GM13976 (cell line): ENCODE data around the gene H2BK1.

ENCODE experiments used
- DNase-seq: peaks from one replicate; pipeline ENCODE4 v3.0.0; 2012; ENCODE audit warnings: low spot score
- CTCF ChIP-seq: IDR thresholded peaks from 2 replicates; pipeline ENCODE4 v1.5.1; 2012; ENCODE audit warnings: borderline replicate concordance, mild to moderate bottlenecking; ENCODE audit not compliant: insufficient read depth; ENCODE audit errors: extremely low read depth, missing control alignments, control extremely low read depth
- in situ Hi-C: fragments of 300-500 bp; cut with MboI; formaldehyde crosslinking; loops from one replicate; pipeline ENCODE4 v1.12.0; 2022; ENCODE audit warnings: low sequenced_read_pairs, mixed read lengths, inconsistent platforms; ENCODE audit not compliant: unreplicated experiment

H2BK1 gene

GRCh38 chr7:151201344-151201743 is 8.9 kb downstream of the H2BK1 start:
- no peak for DNase-seq
- TF ChIP-seq CTCF = no peak
- in situ Hi-C loops = no loop called here

DNA sequence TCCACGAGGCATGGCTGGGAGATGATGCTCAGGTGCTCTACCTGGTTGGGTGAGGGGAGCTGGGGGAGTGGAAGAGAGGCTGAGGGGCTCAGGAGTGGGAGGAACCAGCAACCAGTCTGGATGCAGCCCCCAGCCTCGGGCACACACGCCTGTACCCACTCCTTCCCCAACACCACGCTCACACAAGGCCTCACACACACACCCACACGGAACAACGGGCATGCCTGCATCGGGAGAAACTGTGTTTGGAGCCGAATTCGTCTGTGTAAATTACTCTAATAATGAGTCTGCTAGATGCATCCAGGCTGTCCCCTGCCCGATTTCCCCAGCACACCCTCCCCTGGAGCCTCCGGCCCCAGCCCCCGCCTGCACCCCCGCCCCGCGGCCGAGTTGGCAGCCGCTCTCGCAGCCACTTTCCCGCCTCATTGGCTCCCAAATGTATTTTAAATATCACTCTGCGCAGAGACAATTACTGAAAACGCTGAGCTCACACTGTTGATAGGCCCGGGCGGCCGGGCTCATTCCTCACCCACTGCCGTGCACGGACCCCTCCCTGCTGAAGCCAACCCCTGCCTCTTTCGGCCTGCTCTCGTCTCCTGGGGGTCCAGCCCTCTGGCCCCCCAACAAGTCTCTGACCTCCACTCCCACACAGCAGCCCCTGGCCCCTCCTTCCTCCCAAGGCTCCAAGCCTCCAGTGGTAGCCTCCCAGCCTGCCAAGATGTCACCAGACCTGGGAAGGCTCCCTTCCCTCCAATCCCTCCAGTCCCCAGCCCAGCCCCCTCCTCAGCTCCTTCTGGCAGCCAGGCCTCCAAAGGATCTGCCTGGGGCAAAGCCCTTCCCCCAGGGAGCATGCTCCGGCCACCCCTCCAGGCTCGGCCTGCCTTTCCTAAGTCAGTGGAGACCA is 11.1 kb downstream of the H2BK1 start:
- no peak for TF ChIP-seq CTCF
- in situ Hi-C loops = no loop called here
- DNase-seq = no peak

- in situ Hi-C loops = no loop called here
- no peak for TF ChIP-seq CTCF
- no peak for DNase-seq
Observed at GRCh38 chr7:151197932-151198331, 12.4 kb downstream of the H2BK1 start.

- in situ Hi-C loops = no loop called here
- no peak for DNase-seq
- TF ChIP-seq CTCF = no peak
Observed at GRCh38 chr7:151195616-151196450, 14.5 kb downstream of the H2BK1 start.

- no peak for DNase-seq
- no peak for TF ChIP-seq CTCF
- in situ Hi-C loops = no loop called here
Observed at GRCh38 chr7:151194188-151194587, 16.1 kb downstream of the H2BK1 start.

DNA sequence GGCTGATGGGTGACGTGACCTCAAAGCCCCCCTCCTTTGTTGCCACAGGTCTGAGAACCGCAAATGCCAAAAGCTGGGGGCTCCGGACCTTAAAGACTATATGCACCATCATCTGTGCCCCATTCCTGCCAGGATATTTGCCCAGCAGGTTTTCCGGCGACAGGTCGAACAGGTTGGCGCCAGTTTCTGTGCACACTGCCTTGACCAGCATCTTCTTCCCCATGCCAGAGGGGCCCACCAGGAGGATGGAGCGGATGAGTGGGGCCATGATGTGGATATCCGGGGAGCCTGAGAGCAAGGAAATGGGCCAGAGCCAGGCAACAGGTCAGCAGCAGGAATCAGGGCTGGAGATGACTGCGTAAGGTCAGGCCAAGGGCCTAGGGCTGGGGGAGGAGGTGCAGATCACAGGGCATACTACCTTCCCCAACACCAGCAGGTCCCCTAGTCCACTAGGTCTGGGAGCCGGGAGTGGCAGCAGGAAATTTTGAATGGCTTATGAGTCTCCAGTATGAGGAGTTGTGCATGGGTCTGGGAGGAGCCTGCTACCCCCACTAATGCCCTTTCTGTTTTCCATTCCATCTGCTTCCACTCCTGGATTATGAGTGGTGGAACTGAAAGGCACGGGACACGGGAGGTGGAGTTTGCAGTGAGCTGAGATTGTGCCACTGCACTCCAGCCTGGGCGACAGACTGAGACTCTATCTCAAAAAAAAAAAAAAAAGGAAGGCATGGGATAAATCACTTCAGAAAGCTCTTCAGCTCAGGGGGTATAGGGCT is 16.9 kb downstream of the H2BK1 start:
- DNase-seq = no peak
- in situ Hi-C loops = no loop called here
- no peak for TF ChIP-seq CTCF
